Measurements from ENCODE around the gene RTN3.
"Not testable (repeated sequence)": the region's sequence is repeated elsewhere in the genome, so short reads cannot be mapped to it uniquely, and the experiment has no call there.

The RTN3 gene

GRCh38 chr11:63683133-63683991, 2.1 kb downstream of the RTN3 start:
- no peak for DNase-seq (ENCODE audit: low read depth)

- DNase-seq (ENCODE audit: low read depth), result not testable (repeated sequence)
Observed at GRCh38 chr11:63685158-63685721, 3.9 kb downstream of the RTN3 start.

- no peak for DNase-seq (ENCODE audit: low read depth)
Observed at GRCh38 chr11:63686926-63687325, 5.6 kb downstream of the RTN3 start.

DNA sequence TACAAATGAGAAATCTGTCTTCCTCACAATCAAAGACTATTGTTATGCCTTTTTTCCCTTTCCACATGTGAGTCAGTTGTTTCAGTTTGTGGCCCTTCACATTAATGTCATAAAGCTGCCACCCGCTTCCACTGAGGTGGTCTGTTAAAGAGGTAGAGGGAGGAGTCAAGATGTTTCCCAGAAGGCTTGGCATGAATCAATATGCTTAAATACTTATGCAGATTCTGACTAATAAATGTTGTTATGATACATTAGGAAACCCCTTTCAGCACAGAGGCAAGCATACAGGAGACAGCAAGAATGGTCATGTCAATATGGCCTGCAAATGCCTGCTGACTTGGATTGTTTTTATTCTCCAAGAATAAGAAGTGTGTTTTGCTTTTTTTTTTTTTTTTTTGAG, 6.5 kb downstream of the RTN3 start:
- DNase-seq (ENCODE audit: low read depth), result peak; percentile 15

GRCh38 chr11:63694596-63694995, 13.3 kb downstream of the RTN3 start:
- DNase-seq (ENCODE audit: low read depth), result no peak

- no peak for DNase-seq (ENCODE audit: low read depth)
Observed at GRCh38 chr11:63698976-63699733, 17.9 kb downstream of the RTN3 start.

GRCh38 chr11:63699896-63700295, 18.6 kb downstream of the RTN3 start:
- DNase-seq (ENCODE audit: low read depth), result no peak

DNA sequence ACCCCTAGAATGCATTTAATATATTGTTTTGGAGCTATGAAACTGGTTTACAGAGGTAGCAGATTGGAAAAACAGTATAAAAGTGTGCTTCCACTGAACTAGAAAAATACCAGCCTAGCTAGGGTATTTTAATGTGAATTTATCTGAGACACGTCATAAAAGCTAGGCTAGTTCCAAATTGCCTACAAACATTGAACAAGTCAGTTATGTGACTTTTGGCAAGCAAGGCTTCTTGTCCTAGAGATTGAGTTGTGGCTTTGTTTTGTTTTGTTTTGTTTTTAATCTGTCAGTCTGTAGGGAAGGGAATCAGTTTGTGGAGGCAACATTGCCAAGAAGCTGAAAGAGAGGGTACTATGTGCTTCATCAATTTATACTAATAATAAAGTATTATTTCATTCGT, 24.2 kb downstream of the RTN3 start:
- DNase-seq (ENCODE audit: low read depth), result no peak

DNA sequence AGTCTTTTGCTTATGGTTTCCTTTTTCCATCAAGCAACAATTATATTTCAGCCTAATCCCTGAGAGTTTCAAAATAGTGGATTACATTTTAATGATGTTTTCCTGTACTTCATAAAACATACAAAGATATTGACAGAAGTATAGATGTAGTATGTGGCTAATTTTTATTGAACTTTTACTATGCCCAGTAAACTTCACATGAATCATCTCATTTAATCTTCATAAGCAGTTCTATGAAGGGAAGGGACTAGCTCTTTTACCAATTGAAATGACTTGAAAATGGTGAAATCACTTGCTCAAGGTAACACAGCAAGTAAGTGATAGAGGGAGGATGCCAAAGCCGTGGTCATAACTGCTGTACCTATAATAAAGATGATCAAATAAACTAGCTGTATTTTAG, 27.5 kb downstream of the RTN3 start:
- no peak for DNase-seq (ENCODE audit: low read depth)

DNA sequence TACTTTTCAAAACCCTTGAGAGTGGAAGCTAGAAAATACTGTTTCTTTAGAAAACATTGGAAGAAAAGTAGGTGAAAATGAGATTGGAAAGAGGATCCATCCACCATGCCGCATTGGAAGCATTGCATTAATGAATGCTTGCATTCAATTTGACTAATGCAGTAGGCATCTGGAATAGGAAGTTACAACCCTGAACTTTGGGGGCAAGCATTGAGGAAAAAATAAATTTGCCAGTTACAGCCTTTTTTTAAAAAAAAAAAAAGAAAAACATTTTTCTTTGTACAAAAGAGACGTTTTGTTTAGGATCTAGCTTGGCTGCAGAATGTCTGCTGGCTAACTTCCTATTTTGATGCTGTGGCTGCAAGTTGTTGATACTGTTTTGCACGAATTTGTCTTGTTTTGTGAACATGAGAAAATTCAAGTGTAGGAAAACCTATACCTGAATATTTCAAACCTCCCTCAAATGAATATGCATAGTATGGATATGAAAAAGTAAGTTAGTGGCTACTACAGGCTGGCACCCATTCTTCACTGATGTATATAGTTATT, 28.1 kb downstream of the RTN3 start:
- DNase-seq (ENCODE audit: low read depth), result no peak

GRCh38 chr11:63710476-63711217, 29.3 kb downstream of the RTN3 start:
- no peak for DNase-seq (ENCODE audit: low read depth)

DNA sequence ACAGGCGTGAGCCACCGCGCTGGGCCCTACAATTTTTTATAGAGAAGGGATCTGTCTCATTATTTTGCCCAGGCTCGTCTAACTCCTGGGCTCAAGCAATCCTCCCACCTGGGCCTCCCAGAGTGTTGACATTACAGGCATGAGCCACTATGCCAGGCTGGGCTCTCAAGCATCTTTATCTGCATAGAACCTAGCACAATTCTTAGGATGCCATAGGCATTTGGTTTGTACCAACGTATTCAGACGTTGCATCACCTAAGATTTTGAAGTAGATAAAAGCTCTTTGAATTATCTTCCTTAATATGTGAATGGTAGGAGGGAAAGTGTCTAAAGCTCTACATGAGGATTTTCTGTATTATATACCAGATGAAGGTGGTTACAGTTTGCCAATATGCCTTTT, 30.5 kb downstream of the RTN3 start:
- no peak for DNase-seq (ENCODE audit: low read depth)

DNA sequence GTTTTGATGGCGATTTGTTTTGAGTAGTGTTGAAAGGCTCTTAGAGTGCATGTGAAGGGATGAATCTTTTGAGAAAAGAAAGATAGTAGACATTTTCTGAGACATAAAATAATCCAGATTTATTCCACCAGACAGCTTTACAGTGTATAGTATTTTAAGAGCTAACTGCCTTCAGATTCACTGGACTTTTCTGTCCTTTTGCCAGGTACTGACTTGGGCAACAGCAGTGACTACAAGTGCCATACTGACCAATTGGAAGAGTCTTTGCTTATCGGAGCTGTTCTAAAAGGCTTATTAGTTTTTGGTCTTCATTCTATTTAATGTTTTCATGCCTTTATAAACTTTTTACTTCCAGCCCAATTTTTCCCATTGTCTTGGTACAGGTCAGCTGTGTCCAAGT, 32.5 kb downstream of the RTN3 start:
- DNase-seq (ENCODE audit: low read depth), result no peak

DNA sequence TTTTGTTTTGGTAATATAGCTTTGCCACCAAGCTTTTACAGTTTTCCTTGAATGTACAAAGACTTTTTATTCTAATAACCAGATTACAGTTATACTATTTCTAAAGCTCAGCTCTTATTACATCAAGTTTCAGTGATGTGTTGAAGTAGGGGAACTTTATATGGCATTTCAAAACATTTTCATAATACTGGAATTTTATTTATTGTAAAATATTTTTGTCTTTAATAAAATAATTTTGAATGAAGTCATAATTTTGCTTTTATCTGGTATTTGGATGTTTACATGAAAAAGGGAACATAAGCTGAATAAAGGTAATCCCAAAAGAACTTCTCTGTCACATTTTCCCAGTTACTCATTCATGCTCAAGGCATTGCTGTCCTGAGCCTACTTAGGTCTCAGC, 34.7 kb downstream of the RTN3 start:
- no peak for DNase-seq (ENCODE audit: low read depth)

DNA sequence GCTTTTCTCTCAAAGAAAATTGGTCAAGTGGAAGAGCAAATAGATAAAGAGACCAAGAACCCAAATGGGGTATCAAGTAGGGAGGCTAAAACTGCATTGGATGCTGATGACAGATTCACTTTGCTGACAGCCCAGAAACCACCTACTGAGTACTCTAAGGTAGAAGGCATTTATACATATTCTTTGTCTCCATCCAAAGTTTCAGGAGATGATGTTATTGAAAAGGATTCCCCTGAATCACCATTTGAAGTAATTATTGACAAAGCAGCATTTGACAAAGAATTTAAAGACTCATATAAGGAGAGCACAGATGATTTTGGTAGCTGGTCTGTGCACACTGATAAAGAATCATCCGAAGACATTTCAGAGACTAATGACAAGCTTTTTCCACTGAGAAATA, 37.7 kb downstream of the RTN3 start:
- DNase-seq (ENCODE audit: low read depth), result no peak

DNA sequence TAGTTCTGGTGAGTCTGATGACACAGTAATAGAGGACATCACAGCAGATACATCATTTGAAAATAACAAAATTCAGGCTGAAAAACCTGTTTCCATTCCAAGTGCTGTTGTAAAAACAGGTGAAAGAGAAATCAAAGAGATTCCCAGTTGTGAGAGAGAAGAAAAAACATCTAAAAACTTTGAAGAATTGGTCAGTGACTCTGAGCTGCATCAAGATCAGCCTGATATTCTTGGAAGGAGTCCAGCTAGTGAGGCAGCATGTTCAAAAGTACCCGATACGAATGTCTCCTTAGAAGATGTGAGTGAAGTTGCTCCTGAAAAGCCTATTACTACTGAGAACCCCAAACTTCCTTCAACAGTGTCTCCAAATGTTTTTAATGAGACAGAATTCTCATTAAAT, 38.7 kb downstream of the RTN3 start:
- no peak for DNase-seq (ENCODE audit: low read depth)

DNA sequence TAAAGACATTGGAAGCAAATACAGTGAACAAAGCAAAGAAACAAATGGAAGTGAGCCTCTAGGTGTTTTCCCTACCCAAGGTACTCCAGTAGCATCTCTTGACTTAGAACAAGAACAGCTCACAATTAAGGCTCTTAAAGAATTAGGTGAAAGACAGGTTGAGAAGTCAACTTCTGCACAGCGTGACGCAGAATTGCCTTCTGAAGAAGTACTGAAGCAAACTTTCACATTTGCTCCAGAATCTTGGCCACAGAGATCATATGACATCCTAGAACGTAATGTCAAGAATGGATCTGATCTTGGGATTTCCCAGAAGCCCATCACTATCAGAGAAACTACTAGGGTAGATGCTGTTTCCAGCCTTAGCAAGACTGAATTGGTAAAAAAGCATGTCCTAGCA, 39.3 kb downstream of the RTN3 start:
- DNase-seq (ENCODE audit: low read depth), result no peak

DNA sequence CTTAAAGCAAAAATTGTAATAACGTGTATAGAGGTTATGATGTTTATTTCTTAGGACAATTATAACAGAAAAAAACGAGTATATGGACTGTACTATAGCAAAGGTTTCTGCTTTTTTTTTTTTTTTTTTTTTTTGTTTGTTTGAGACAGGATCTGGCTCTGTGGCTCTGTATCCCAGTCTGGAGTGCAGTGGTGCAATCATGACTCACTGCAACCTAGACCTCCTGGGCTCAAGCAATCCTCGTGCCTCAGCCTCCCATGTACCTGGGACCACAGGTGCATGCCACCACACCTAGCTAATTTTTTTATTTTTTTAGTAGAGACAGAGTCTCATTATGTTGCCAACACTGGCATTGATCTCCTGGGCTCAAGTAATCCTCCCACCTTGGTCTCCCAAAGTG, 48.0 kb downstream of the RTN3 start:
- DNase-seq (ENCODE audit: low read depth), result no peak

- DNase-seq (ENCODE audit: low read depth), result no peak
Observed at GRCh38 chr11:63736864-63737263, 55.6 kb downstream of the RTN3 start.

DNA sequence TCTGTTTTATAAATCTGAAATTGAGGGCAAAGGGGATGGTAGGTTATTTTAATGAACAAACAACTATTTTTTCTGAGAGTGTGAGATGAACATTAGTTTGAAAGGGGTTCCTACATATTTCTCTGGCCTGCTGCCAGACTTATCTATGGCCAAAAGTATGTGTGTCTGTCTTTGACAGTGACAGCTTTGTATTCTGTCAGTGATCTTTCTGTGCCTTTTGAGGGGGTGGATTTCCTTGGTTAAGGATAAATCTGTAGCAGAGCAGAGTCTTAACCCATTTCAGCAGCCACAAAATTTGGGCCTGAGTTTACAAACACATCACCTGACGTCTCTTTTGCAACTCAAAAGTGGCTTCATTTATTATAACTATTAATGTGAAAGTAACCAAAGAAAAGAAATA, 56.4 kb downstream of the RTN3 start:
- no peak for DNase-seq (ENCODE audit: low read depth)

DNA sequence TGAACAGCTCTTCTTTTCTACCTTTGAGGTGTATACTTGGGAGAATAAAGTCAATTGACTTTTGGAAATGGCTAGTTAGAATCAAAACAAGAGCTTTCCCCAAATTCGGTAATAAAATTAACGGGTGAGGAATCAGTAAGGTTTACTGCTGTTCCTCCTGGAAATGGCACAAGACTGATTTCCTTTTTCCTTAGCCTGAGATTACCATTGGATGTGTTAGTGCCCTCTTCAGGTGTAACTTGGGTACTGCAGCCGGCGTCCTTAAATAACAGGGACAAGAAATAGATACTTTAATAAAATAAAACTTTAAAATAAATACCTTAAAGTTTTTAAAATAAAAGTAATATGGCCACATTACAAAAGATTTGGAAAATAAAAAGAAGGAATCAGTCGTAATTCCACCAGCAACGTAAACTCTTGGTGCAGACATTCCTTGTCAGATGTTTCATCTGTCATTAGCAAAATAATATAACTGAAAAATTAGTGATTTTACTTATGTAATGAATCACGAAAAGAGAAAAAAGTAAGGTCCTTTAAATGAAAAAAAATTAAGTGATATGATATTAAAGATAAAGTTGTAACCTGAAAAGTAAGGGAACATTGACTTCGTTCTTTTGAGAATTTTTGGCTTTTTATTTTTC, 57.5 kb downstream of the RTN3 start:
- DNase-seq (ENCODE audit: low read depth), result peak; percentile 53

Data from activated T-cell treated with anti-CD3 and anti-CD28 coated beads for 24 hours (primary cell).